ENCODE results near the gene PXMP4.

- TF ChIP-seq CTCF (IDR thresholded peaks at IDR 0.05) (no peak), POLR2A (IDR thresholded peaks at IDR 0.05) (no peak)
Observed at GRCh38 chr20:33670715-33671499, 49.2 kb downstream of the PXMP4 start.

All from lower leg skin (tissue), 3 donors.